ENCODE measurements around the gene RPL27. TPM values are rescaled to one million over a fixed set of nuclear protein-coding genes. Genes with fewer than 3 reads are reported as not detected.
A peak's percentile ranks its signal among the peaks of the same experiment; 100 is the strongest.

The RPL27 gene
- total and polyA plus RNA-seq, 2 of the 13 experiments (the other 11 are each of a cell fraction or from before 2014, with no cell fraction given): 1,585 to 5,840 TPM

GRCh38 chr17:42979511-42980273, 18.5 kb upstream of the RPL27 start, which contains the start of gene PTGES3L (continued):
- TF ChIP-seq ZNF10 (CRISPR knock-in tag; IDR thresholded peaks at IDR 0.05; ENCODE audit: borderline replicate concordance, low read depth) (no peak), ATM (IDR thresholded peaks at IDR 0.05; ENCODE audit: borderline replicate concordance) (no peak), KMT2A (CRISPR knock-in tag; IDR thresholded peaks at IDR 0.05) (no peak), DBP (CRISPR knock-in tag; IDR thresholded peaks at IDR 0.05; ENCODE audit: not compliant biosample characterization) (no peak), ISL2 (CRISPR knock-in tag; IDR thresholded peaks at IDR 0.05) (no peak; the same call in 1 of the 2 replicates), NR2F6 (IDR thresholded peaks at IDR 0.05) (no peak), NR2F6 (CRISPR knock-in tag; IDR thresholded peaks at IDR 0.05) (0 out of 2 replicates have a peak, but pooled peaks have one; percentile 5), ZNF609 (CRISPR knock-in tag; IDR thresholded peaks at IDR 0.05; ENCODE audit: borderline replicate concordance) (0 out of 2 replicates have a peak, but pooled peaks have one; percentile 8), ATF3 (CRISPR knock-in tag; IDR thresholded peaks at IDR 0.05) (no peak; the same call in 1 of the 2 replicates), SALL2 (CRISPR knock-in tag; IDR thresholded peaks at IDR 0.05) (no peak), FOXK2 (IDR thresholded peaks at IDR 0.05) (no peak), CTCF (CRISPR knock-in tag; IDR thresholded peaks at IDR 0.05) (peak; percentile 45; the same call in 1 of the 2 replicates), ZNF432 (CRISPR knock-in tag; IDR thresholded peaks at IDR 0.05; ENCODE audit: borderline replicate concordance) (no peak)
- TF ChIP-seq, protein P1, sequence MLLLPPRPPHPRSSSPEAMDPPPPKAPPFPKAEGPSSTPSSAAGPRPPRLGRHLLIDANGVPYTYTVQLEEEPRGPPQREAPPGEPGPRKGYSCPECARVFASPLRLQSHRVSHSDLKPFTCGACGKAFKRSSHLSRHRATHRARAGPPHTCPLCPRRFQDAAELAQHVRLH (CRISPR knock-in tag; IDR thresholded peaks at IDR 0.05; ENCODE audit: borderline replicate concordance, low read depth): no peak
- TF ChIP-seq, protein P2, sequence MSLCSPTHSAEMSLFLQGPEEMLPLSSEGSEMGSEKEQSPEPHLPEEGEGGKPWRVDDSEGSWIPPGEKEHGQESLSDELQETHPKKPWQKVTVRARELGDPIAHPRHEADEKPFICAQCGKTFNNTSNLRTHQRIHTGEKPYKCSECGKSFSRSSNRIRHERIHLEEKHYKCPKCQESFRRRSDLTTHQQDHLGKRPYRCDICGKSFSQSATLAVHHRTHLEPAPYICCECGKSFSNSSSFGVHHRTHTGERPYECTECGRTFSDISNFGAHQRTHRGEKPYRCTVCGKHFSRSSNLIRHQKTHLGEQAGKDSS (CRISPR knock-in tag; IDR thresholded peaks at IDR 0.05; ENCODE audit: borderline replicate concordance, low read depth): no peak

Measured in HepG2 (cell line).